ENCODE results near the gene SLC25A12. TPM values are rescaled to one million over a fixed set of nuclear protein-coding genes. Genes with fewer than 3 reads are reported as not detected.

SLC25A12 gene
- total and polyA plus RNA-seq, 10 of the 15 experiments (the other 5 are each of a cell fraction or from before 2014, with no cell fraction given): 20.9 to 50.0 (median 33.0) TPM

GRCh38 chr2:171754254-171754939 lies 139.6 kb downstream of the SLC25A12 start:
- SMC1A ChIA-PET (ENCODE audit: uncharacterized antibody, unreplicated experiment): no interaction called here
- POLR2A ChIA-PET: no interaction called here
- H2AFZ ChIP-seq (ENCODE audit: control insufficient read depth, low read depth, low read length): no peak overlapping the region
- no peaks in the 10 kb centered on the region for H3K79me2 ChIP-seq (ENCODE audit: control insufficient read depth, insufficient read depth, low read length)
- no peaks in the 10 kb centered on the region for H3K9me3 ChIP-seq (replicated peaks; ENCODE audit: control insufficient read depth, insufficient read depth, low read length)
- BruUV-seq (replicated peaks): no TSS peak
- WGBS (ENCODE audit: insufficient coverage, insufficient replicate concordance, low lambda C conversion rate, missing lambda C conversion rate): 100% methylated on average over 1 of the region's 1 CpG
- no peak overlapping the region for H3K9ac ChIP-seq (ENCODE audit: control insufficient read depth, insufficient read depth, low read length)
- no peak overlapping the region for H3K27ac ChIP-seq (ENCODE audit: control insufficient read depth, insufficient read depth)
- no peaks in the 10 kb centered on the region for H4K20me1 ChIP-seq (ENCODE audit: control insufficient read depth, insufficient read depth)
- H3K4me2 ChIP-seq (ENCODE audit: control insufficient read depth, insufficient read depth): no peak overlapping the region
- H3K4me3 ChIP-seq: no peak overlapping the region
- ATAC-seq (peak; percentile 19), DNase-seq (ENCODE audit: low read depth, low spot score) (no peak), FAIRE-seq (no peak)
- RAD21 ChIA-PET (ENCODE audit: unreplicated experiment): no interaction called here
- CTCF ChIA-PET: interaction anchor here (0.6 kb wide), 1 partner anchor 49 kb away, joined by 3 read pairs; no protein-coding TSS in a partner anchor
- in situ Hi-C loops (cut with MboI) (no loop called here), intact Hi-C loops (cut with micrococcal nuclease; ENCODE audit: unreplicated experiment) (no loop called here)
- no peaks in the 10 kb centered on the region for H3K27me3 ChIP-seq (replicated peaks in 1 of 2; ENCODE audit: control insufficient read depth in 2 of 2, insufficient read depth in 2 of 2, low read length in 1 of 2)
- TF ChIP-seq RCOR1 (conservative IDR thresholded peaks at IDR 0.05; ENCODE audit: low read depth, low read length): no peak
- no peak for TF ChIP-seq WRNIP1 (IDR thresholded peaks at IDR 0.05; ENCODE audit: borderline replicate concordance, low read depth, low read length)
- TF ChIP-seq EP300 (IDR thresholded peaks at IDR 0.05; ENCODE audit: borderline replicate concordance in 1 of 2, control insufficient read depth in 1 of 2, low read depth in 2 of 2, low read length in 2 of 2): no peak
- TF ChIP-seq ZNF24 (IDR thresholded peaks at IDR 0.05): no peak
- no peak for TF ChIP-seq RFX5 (IDR thresholded peaks at IDR 0.05; ENCODE audit: low read depth, low read length)
- TF ChIP-seq JUNB (IDR thresholded peaks at IDR 0.05): no peak
- H3K36me3 ChIP-seq (ENCODE audit: control insufficient read depth in 2 of 2, insufficient read depth in 2 of 2, low read length in 1 of 2): 0 out of 4 replicates have a peak, but pooled peaks cover 0 to 2% of the 10 kb centered on the region in 2 experiments
- no peaks in the 10 kb centered on the region for H3K4me1 ChIP-seq (ENCODE audit: control insufficient read depth, insufficient read depth, low read length)

- H3K4me1 ChIP-seq (ENCODE audit: control insufficient read depth, insufficient read depth, low read length): no peaks in the 10 kb centered on the region
- CTCF ChIA-PET: no interaction called here
- SMC1A ChIA-PET (ENCODE audit: uncharacterized antibody, unreplicated experiment): no interaction called here
- H4K20me1 ChIP-seq (ENCODE audit: control insufficient read depth, insufficient read depth): no peaks in the 10 kb centered on the region
- H3K9me3 ChIP-seq (replicated peaks; ENCODE audit: control insufficient read depth, insufficient read depth, low read length): no peaks in the 10 kb centered on the region
- BruUV-seq (replicated peaks): no TSS peak
- H3K4me3 ChIP-seq: no peak overlapping the region
- ATAC-seq: no peak
- POLR2A ChIA-PET: no interaction called here
- WGBS (ENCODE audit: insufficient coverage, insufficient replicate concordance, low lambda C conversion rate, missing lambda C conversion rate): 85% methylated on average over 3 of the region's 3 CpGs
- RAD21 ChIA-PET (ENCODE audit: unreplicated experiment): no interaction called here
- no peak overlapping the region for H2AFZ ChIP-seq (ENCODE audit: control insufficient read depth, low read depth, low read length)
- no peak overlapping the region for H3K4me2 ChIP-seq (ENCODE audit: control insufficient read depth, insufficient read depth)
- in situ Hi-C loops (cut with MboI): no loop called here
- no peak for FAIRE-seq
- peaks cover 0 to 2% of the 10 kb centered on the region in 2 experiments; a peak in 1 of 4 replicates for H3K36me3 ChIP-seq (ENCODE audit: control insufficient read depth in 2 of 2, insufficient read depth in 2 of 2, low read length in 1 of 2)
- no peak overlapping the region for H3K9ac ChIP-seq (ENCODE audit: control insufficient read depth, insufficient read depth, low read length)
- no peak overlapping the region for H3K27ac ChIP-seq (ENCODE audit: control insufficient read depth, insufficient read depth)
- intact Hi-C loops (cut with micrococcal nuclease; ENCODE audit: unreplicated experiment): no loop called here
- no peaks in the 10 kb centered on the region for H3K27me3 ChIP-seq (replicated peaks in 1 of 2; ENCODE audit: control insufficient read depth in 2 of 2, insufficient read depth in 2 of 2, low read length in 1 of 2)
- DNase-seq (ENCODE audit: low read depth, low spot score): no peak
- H3K79me2 ChIP-seq (ENCODE audit: control insufficient read depth, insufficient read depth, low read length): no peaks in the 10 kb centered on the region
- TF ChIP-seq MTA3 (IDR thresholded peaks at IDR 0.05; ENCODE audit: borderline replicate concordance, low read length): no peak
- TF ChIP-seq SMC3 (IDR thresholded peaks at IDR 0.05; ENCODE audit: borderline replicate concordance, low read length): no peak
- no peak for TF ChIP-seq MLLT1 (IDR thresholded peaks at IDR 0.05)
- TF ChIP-seq TARDBP (IDR thresholded peaks at IDR 0.05; ENCODE audit: borderline replicate concordance): no peak
- TF ChIP-seq NR2C2 (IDR thresholded peaks at IDR 0.05; ENCODE audit: borderline replicate concordance, control insufficient read depth, insufficient read length, low read depth): no peak
- TF ChIP-seq BCL11A (IDR thresholded peaks at IDR 0.05; ENCODE audit: low read depth, low read length): no peak
- TF ChIP-seq RBBP5 (conservative IDR thresholded peaks at IDR 0.05): no peak
- TF ChIP-seq CHD1 (IDR thresholded peaks at IDR 0.05; ENCODE audit: low read depth, low read length): no peak
- no peak for TF ChIP-seq TCF3 (IDR thresholded peaks at IDR 0.05; ENCODE audit: borderline replicate concordance, insufficient read depth, low read depth, low read length)
- TF ChIP-seq SKIL (IDR thresholded peaks at IDR 0.05; ENCODE audit: low read depth, poor library complexity, severe bottlenecking): no peak
Measured at GRCh38 chr2:171747371-171747770, 146.7 kb downstream of the SLC25A12 start.
